Measurements from ENCODE around the gene CEP44. TPM values are rescaled to one million over a fixed set of nuclear protein-coding genes. Genes with fewer than 3 reads are reported as not detected.
"Not testable (repeated sequence)": the region's sequence is repeated elsewhere in the genome, so short reads cannot be mapped to it uniquely, and the experiment has no call there.

The CEP44 gene
- total and polyA plus RNA-seq, 2 donors, result 13.9 to 17.1 TPM

DNA sequence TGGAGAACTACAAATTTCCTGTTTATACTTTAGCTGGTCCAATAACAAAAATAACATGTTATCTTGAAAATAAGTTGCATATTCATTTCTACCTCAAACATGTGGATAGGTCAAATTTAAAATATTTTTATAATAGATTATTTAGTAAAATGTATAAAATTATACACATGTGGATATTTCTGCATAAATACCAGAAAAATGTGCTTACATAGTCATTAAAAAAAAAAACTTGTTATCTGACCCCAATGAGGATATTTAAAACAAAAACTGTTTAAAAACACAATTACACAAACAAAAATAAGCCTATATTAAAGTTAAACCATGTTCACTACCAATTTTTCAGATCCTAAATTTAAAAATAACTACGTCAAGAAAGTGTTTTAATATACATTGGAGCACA lies 28.3 kb upstream of the CEP44 start:
- H3K4me1 ChIP-seq (ENCODE audit: control insufficient read depth in 2 of 2, insufficient read depth in 2 of 2, low read length in 2 of 2), result no peaks in the 10 kb centered on the region
- DNase-seq (ENCODE audit: low read depth in 6 of 9, low spot score in 9 of 9), result no peak
- peaks cover 0 to 16% of the 10 kb centered on the region in 2 donors for H3K36me3 ChIP-seq (ENCODE audit: control insufficient read depth in 2 of 2, insufficient read depth in 2 of 2, low read length in 1 of 2)
- no peak overlapping the region for H3K27ac ChIP-seq (ENCODE audit: low read depth in 1 of 2, low read length in 1 of 2)
- no peaks in the 10 kb centered on the region for H3K9me3 ChIP-seq (ENCODE audit: control insufficient read depth in 2 of 2, insufficient read depth in 1 of 2, low read length in 1 of 2)
- no peaks in the 10 kb centered on the region for H3K27me3 ChIP-seq (ENCODE audit: control insufficient read depth in 2 of 2, insufficient read depth in 1 of 2, low read length in 1 of 2)
- 53% methylated on average over 1 of the region's 1 CpG for WGBS
- H3K4me3 ChIP-seq (ENCODE audit: low read length in 2 of 2), result no peak overlapping the region

DNA sequence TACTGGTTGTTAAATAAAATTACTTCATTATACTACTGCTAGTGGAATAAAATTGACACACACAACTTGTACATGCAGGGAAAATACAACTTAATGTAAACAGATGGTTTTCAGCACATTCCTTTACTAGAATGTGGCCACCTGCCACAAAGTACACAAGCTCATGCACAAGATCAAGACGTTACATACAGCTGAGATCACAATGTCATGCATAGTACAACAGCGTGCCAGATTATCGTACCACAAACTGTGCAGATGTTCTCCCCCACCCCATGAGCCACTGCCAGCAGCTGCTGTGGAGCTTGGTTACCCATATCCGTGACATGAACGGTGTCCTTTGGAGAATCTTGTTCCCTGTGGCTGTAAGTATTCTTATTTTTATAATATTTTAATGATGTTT lies 27.9 kb upstream of the CEP44 start:
- no peaks in the 10 kb centered on the region for H3K27me3 ChIP-seq (ENCODE audit: control insufficient read depth in 2 of 2, insufficient read depth in 1 of 2, low read length in 1 of 2)
- DNase-seq (ENCODE audit: low read depth in 6 of 9, low spot score in 9 of 9), result no peak
- H3K27ac ChIP-seq (ENCODE audit: low read depth in 1 of 2, low read length in 1 of 2), result no peak overlapping the region
- H3K4me1 ChIP-seq (ENCODE audit: control insufficient read depth in 2 of 2, insufficient read depth in 2 of 2, low read length in 2 of 2), result no peaks in the 10 kb centered on the region
- WGBS, result 94% methylated on average over 5 of the region's 5 CpGs
- no peaks in the 10 kb centered on the region for H3K9me3 ChIP-seq (ENCODE audit: control insufficient read depth in 2 of 2, insufficient read depth in 1 of 2, low read length in 1 of 2)
- H3K4me3 ChIP-seq (ENCODE audit: low read length in 2 of 2), result no peak overlapping the region
- H3K36me3 ChIP-seq (ENCODE audit: control insufficient read depth in 2 of 2, insufficient read depth in 2 of 2, low read length in 1 of 2), result peaks cover 0 to 16% of the 10 kb centered on the region in 2 donors

DNA sequence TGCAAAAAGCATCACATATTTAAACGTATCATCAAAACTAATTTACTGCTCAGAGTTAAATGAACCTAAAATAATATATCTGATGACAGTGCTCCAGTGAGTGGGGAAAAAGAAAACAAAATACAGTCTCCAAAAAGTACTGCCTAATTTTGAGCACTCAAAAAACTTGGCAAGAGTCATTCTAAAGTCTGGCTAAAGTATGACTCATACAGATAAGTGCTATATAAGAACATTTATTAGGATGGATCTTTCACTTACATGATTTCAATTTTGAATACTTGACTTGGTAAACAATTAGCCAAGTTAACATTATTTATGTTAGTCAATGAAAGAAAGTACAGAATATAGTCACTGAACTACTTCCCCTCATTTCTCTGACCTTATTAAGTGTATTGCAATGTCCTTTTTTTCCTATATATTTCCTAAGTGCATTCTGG lies 27.4 kb upstream of the CEP44 start:
- Histone ChIP-seq H3K9me3 (ENCODE audit: control insufficient read depth in 2 of 2, insufficient read depth in 1 of 2, low read length in 1 of 2) (no peaks in the 10 kb centered on the region), H3K4me1 (ENCODE audit: control insufficient read depth in 2 of 2, insufficient read depth in 2 of 2, low read length in 2 of 2) (no peaks in the 10 kb centered on the region), H3K4me3 (ENCODE audit: low read length in 2 of 2) (no peak overlapping the region), H3K36me3 (ENCODE audit: control insufficient read depth in 2 of 2, insufficient read depth in 2 of 2, low read length in 1 of 2) (peaks cover 0 to 16% of the 10 kb centered on the region in 2 donors), H3K27ac (ENCODE audit: low read depth in 1 of 2, low read length in 1 of 2) (no peak overlapping the region), H3K27me3 (ENCODE audit: control insufficient read depth in 2 of 2, insufficient read depth in 1 of 2, low read length in 1 of 2) (no peaks in the 10 kb centered on the region)
- DNase-seq (ENCODE audit: low read depth in 6 of 9, low spot score in 9 of 9), result no peak
- WGBS, result 96% methylated on average over 1 of the region's 1 CpG

DNA sequence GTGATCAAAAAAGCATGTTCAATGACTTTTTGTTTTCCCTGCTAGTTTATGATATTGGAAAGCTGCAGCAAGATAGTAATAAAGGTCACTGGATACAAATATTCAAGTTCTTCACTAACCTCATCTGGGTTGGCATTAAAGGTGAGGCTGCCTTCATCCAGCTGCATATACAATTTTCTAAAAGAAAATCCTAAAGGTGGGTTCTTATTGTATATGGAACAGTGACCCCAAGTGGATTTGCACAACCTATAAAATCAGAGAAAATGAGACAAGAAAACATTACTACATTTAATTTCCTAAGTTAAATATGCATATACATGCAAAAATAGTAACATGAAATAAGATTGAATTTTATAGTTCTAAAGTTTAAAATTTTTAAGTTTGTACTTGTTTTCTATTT lies 24.1 kb upstream of the CEP44 start:
- no peak for DNase-seq (ENCODE audit: low read depth in 6 of 9, low spot score in 9 of 9)
- Histone ChIP-seq H3K27me3 (ENCODE audit: control insufficient read depth in 2 of 2, insufficient read depth in 1 of 2, low read length in 1 of 2) (no peaks in the 10 kb centered on the region), H3K36me3 (ENCODE audit: control insufficient read depth in 2 of 2, insufficient read depth in 2 of 2, low read length in 1 of 2) (peaks cover 0 to 23% of the 10 kb centered on the region in 2 donors), H3K4me1 (ENCODE audit: control insufficient read depth in 2 of 2, insufficient read depth in 2 of 2, low read length in 2 of 2) (no peaks in the 10 kb centered on the region), H3K4me3 (ENCODE audit: low read length in 2 of 2) (no peak overlapping the region), H3K27ac (ENCODE audit: low read depth in 1 of 2, low read length in 1 of 2) (no peak overlapping the region), H3K9me3 (ENCODE audit: control insufficient read depth in 2 of 2, insufficient read depth in 1 of 2, low read length in 1 of 2) (no peaks in the 10 kb centered on the region)

DNA sequence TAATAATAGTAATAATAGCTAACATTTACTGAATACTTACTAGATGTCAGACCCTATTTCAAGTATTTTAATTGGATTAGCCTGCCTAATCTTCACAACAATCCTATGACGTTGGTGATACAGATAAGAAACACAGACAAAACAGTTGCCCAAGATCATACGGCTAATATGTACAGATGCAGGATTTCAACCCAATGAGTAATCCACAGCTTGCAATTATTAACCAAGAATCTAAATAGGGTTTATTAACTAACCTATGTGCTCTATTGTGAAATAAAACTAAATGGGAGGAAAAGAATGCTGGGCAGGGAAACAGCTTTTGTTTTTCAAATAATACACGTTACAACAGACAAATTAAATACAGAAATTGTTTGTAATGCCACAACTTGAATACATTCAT lies 23.6 kb upstream of the CEP44 start:
- 65% methylated on average over 3 of the region's 3 CpGs for WGBS
- no peak overlapping the region for H3K27ac ChIP-seq (ENCODE audit: low read depth in 1 of 2, low read length in 1 of 2)
- peaks cover 0 to 21% of the 10 kb centered on the region in 2 donors for H3K36me3 ChIP-seq (ENCODE audit: control insufficient read depth in 2 of 2, insufficient read depth in 2 of 2, low read length in 1 of 2)
- no peak overlapping the region for H3K4me3 ChIP-seq (ENCODE audit: low read length in 2 of 2)
- no peaks in the 10 kb centered on the region for H3K4me1 ChIP-seq (ENCODE audit: control insufficient read depth in 2 of 2, insufficient read depth in 2 of 2, low read length in 2 of 2)
- H3K27me3 ChIP-seq (ENCODE audit: control insufficient read depth in 2 of 2, insufficient read depth in 1 of 2, low read length in 1 of 2), result no peaks in the 10 kb centered on the region
- DNase-seq (ENCODE audit: low read depth in 6 of 9, low spot score in 9 of 9), result no peak
- H3K9me3 ChIP-seq (ENCODE audit: control insufficient read depth in 2 of 2, insufficient read depth in 1 of 2, low read length in 1 of 2), result no peaks in the 10 kb centered on the region

DNA sequence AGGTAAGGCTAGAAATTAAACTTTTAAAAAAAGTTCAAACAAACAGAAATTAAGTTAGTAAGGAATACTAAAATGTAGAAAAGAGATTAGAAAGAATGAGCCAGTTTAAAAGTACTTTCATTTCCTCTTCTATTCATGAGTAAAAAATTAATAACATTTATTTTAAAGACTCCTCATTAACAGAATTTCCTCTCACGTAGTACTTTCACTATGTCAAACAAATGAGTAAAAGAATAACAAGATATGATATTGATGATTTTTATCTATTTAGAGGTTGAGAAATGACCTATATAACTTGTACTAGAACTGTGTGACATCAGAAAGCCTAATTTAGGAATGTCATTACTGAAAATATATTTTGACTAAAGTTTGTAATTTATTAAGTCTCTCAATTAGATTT lies 22.3 kb upstream of the CEP44 start:
- H3K4me3 ChIP-seq (ENCODE audit: low read length in 2 of 2); DNase-seq (ENCODE audit: low read depth in 6 of 9, low spot score in 9 of 9); H3K4me1 ChIP-seq (ENCODE audit: control insufficient read depth in 2 of 2, insufficient read depth in 2 of 2, low read length in 2 of 2); H3K27ac ChIP-seq (ENCODE audit: low read depth in 1 of 2, low read length in 1 of 2); H3K9me3 ChIP-seq (ENCODE audit: control insufficient read depth in 2 of 2, insufficient read depth in 1 of 2, low read length in 1 of 2); H3K27me3 ChIP-seq (ENCODE audit: control insufficient read depth in 2 of 2, insufficient read depth in 1 of 2, low read length in 1 of 2): not testable (repeated sequence)
- H3K36me3 ChIP-seq (ENCODE audit: control insufficient read depth in 2 of 2, insufficient read depth in 2 of 2, low read length in 1 of 2), result peaks cover 0 to 18% of the 10 kb centered on the region in 2 donors
- WGBS, result 96% methylated on average over 1 of the region's 1 CpG

DNA sequence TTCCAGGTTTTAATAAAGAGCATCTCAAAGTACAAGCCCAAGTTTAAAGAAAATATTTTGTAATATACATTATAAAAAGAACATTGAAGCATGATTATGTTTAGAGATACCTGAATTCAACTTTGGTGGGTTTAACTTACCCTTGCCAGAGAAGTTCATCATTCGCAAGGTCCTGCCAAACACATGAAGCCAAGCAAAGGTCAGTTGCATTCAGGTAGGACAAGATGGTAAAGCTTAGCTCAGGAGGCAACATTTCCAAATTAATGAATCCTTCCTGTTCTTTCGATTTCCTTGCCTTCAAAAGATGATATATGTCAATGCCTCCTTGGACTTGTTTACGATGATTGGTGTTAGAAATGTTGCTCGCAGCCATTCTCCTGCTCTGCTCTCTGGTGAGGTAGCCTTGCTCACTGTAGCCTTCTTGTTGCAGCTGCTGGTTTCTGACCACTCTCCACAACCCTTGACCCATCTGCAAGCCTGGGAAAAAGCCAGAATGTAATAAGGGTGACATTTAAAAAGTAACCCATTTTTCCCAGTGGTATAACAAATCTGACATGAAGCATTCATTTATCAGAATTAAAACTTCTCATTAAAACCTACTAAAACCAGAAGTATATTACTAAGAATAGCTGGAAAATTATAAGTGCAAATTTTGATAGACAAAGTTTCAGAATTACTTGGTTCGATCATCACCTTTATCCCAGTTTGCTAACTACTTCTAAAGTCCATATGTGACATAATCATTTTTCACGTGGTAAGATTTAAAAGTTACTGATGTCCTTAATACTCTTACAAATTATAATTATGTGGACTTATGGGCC lies 20.9 kb upstream of the CEP44 start:
- Histone ChIP-seq H3K4me3 (ENCODE audit: low read length in 2 of 2) (no peak overlapping the region), H3K9me3 (ENCODE audit: control insufficient read depth in 2 of 2, insufficient read depth in 1 of 2, low read length in 1 of 2) (no peaks in the 10 kb centered on the region), H3K4me1 (ENCODE audit: control insufficient read depth in 2 of 2, insufficient read depth in 2 of 2, low read length in 2 of 2) (no peaks in the 10 kb centered on the region), H3K27ac (ENCODE audit: low read depth in 1 of 2, low read length in 1 of 2) (no peak overlapping the region), H3K27me3 (ENCODE audit: control insufficient read depth in 2 of 2, insufficient read depth in 1 of 2, low read length in 1 of 2) (no peaks in the 10 kb centered on the region), H3K36me3 (ENCODE audit: control insufficient read depth in 2 of 2, insufficient read depth in 2 of 2, low read length in 1 of 2) (peaks cover 0 to 14% of the 10 kb centered on the region in 2 donors)
- no peak for DNase-seq (ENCODE audit: low read depth in 6 of 9, low spot score in 9 of 9)
- WGBS, result 98% methylated on average over 6 of the region's 6 CpGs

DNA sequence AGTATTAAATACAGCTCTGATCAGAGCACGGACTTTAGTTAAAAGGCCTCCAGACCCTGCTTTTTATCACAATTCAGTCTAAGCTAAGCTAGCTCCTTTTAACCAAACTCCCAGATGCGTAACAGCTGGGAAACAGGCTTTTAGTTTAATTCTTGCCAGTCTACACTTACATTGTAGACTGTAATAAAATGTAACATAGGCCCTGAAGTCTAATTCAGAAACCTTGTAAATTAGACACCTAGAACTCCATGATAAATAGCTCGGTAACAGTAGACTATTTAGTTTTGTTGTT lies 20.3 kb upstream of the CEP44 start:
- Histone ChIP-seq H3K27ac (ENCODE audit: low read depth in 1 of 2, low read length in 1 of 2) (no peak overlapping the region), H3K9me3 (ENCODE audit: control insufficient read depth in 2 of 2, insufficient read depth in 1 of 2, low read length in 1 of 2) (no peaks in the 10 kb centered on the region), H3K27me3 (ENCODE audit: control insufficient read depth in 2 of 2, insufficient read depth in 1 of 2, low read length in 1 of 2) (no peaks in the 10 kb centered on the region), H3K4me3 (ENCODE audit: low read length in 2 of 2) (no peak overlapping the region), H3K4me1 (ENCODE audit: control insufficient read depth in 2 of 2, insufficient read depth in 2 of 2, low read length in 2 of 2) (no peaks in the 10 kb centered on the region), H3K36me3 (ENCODE audit: control insufficient read depth in 2 of 2, insufficient read depth in 2 of 2, low read length in 1 of 2) (peaks cover 0 to 12% of the 10 kb centered on the region in 2 donors)
- over 99% methylated on average over 3 of the region's 3 CpGs for WGBS
- no peak for DNase-seq (ENCODE audit: low read depth in 6 of 9, low spot score in 9 of 9)

DNA sequence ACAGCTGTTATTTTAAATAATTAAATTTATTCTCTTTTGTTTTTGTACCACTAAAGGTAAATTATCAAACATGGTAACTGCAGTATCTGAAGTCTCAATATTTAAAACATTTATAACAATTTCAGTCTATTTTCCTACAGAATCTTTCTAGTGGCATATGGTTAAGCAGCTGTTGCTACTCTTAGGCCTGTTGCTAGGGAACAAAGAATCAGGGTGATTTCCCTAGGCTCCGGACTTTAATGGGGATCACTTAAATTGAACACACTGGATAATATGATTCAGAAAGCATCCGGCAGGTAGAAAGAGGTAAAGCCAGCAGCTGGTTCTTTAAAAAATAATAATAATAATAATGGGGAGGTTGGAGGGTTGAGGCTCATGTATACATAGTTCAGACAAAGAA lies 17.8 kb upstream of the CEP44 start:
- WGBS, result 95% methylated on average over 2 of the region's 2 CpGs
- no peak for DNase-seq (ENCODE audit: low read depth in 6 of 9, low spot score in 9 of 9)
- Histone ChIP-seq H3K4me1 (ENCODE audit: control insufficient read depth in 2 of 2, insufficient read depth in 2 of 2, low read length in 2 of 2) (no peaks in the 10 kb centered on the region), H3K9me3 (ENCODE audit: control insufficient read depth in 2 of 2, insufficient read depth in 1 of 2, low read length in 1 of 2) (no peaks in the 10 kb centered on the region), H3K4me3 (ENCODE audit: low read length in 2 of 2) (no peak overlapping the region), H3K27me3 (ENCODE audit: control insufficient read depth in 2 of 2, insufficient read depth in 1 of 2, low read length in 1 of 2) (no peaks in the 10 kb centered on the region), H3K36me3 (ENCODE audit: control insufficient read depth in 2 of 2, insufficient read depth in 2 of 2, low read length in 1 of 2) (peaks cover 0 to 7% of the 10 kb centered on the region in 2 donors), H3K27ac (ENCODE audit: low read depth in 1 of 2, low read length in 1 of 2) (no peak overlapping the region)
